Measurements from ENCODE around the gene HOXA2.

HOXA2 gene

DNA sequence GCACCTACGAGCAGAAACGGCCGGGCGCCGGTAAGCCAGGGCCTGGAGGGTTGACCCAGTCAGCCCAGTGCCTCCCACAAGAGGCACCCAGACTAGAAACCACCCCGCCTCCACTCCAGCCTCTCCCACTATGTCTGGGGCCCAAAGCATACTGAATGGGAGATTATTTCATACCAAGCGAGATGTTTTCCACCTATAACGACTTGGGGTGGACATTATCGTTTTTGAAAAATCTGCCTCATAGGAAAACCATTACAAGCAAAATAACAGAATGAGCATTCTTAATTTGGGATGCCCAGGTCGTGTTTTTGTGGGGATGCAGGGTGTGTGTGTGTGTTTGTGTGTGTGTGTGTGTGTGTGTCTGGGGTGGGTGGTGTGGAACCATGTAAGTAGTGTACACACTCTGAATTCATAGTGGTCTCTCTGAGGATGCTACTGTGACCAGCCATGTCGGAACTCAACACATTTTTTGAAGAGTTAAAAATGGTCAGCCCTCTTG is 43.5 kb upstream of the HOXA2 start:
- Histone ChIP-seq H3K9me3 (ENCODE audit: control insufficient read depth, low read length) (no peaks in the 10 kb centered on the region), H3K4me1 (ENCODE audit: control insufficient read depth, insufficient read depth, low read length) (peaks cover 39% of the 10 kb centered on the region), H3K9ac (ENCODE audit: low read length) (peak overlapping the region; percentile 88), H3K36me3 (ENCODE audit: control insufficient read depth, insufficient read depth, low read length, severe bottlenecking) (peaks cover 25% of the 10 kb centered on the region), H3K4me3 (ENCODE audit: low read length) (peak overlapping the region; percentile 94), H3K27me3 (replicated peaks; ENCODE audit: control insufficient read depth, insufficient read depth, low read length) (no peaks in the 10 kb centered on the region)
- DNase-seq (ENCODE audit: low read depth) = no peak

DNA sequence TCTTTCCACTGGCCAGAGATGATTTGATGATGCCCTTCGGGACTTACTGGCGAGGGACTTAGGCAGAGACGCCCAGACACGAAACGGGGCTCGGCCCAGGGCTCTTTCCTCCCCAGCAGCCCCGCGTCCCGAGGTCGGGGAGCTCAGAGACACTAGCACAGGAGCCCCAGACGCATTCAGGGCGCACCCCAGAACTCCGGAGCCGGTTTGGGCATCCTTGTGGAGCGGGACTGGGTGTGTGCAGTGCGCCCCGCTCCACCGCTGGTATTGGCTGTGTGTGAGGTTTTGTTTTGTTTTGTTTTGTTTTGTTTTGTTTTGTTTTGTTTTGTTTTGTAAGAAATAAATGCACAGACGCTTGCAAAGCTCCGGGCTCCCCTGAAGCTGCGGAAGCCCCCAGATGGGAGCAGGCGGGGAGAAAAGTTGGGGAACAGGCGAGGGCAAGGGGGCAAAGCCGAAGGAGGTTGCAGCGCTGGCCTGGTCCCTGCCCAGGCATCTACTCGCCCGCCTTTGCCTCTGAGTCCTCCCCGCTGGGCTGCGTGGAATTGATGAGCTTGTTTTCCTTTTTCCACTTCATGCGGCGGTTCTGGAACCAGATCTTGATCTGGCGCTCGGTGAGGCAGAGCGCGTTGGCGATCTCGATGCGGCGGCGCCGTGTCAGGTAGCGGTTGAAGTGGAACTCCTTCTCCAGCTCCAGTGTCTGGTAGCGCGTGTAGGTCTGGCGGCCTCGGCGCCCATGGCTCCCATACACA is 42.9 kb upstream of the HOXA2 start:
- no peak for DNase-seq (ENCODE audit: low read depth)
- peak overlapping the region; percentile 88 for H3K9ac ChIP-seq (ENCODE audit: low read length)
- H3K36me3 ChIP-seq (ENCODE audit: control insufficient read depth, insufficient read depth, low read length, severe bottlenecking) = peaks cover 25% of the 10 kb centered on the region
- peak overlapping the region; percentile 94 for H3K4me3 ChIP-seq (ENCODE audit: low read length)
- H3K4me1 ChIP-seq (ENCODE audit: control insufficient read depth, insufficient read depth, low read length) = peaks cover 44% of the 10 kb centered on the region
- no peaks in the 10 kb centered on the region for H3K27me3 ChIP-seq (replicated peaks; ENCODE audit: control insufficient read depth, insufficient read depth, low read length)
- no peaks in the 10 kb centered on the region for H3K9me3 ChIP-seq (ENCODE audit: control insufficient read depth, low read length)

DNA sequence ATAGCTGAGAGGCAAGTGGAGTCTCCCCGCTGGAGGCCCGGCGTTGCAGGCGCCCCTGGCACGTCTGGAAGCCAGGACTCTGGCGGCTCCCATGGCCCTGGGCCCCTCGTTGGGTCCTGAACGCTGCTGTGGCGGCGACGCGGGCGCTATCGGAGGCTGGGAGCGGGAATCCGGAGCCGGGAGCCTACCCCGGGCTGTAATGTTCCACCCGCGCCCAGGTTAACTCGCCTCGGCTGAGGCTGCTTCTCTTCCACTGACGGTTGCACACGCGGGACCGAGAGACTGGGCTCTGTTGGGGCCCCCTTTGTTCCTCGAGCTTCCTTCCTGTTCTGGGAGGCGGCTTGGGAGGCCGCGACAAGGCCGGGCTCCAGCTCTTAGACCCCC is 42.3 kb upstream of the HOXA2 start:
- DNase-seq (ENCODE audit: low read depth) = no peak
- Histone ChIP-seq H3K36me3 (ENCODE audit: control insufficient read depth, insufficient read depth, low read length, severe bottlenecking) (peaks cover 25% of the 10 kb centered on the region), H3K27me3 (replicated peaks; ENCODE audit: control insufficient read depth, insufficient read depth, low read length) (no peaks in the 10 kb centered on the region)

GRCh38 chr7:27143950-27144780 is 41.7 kb upstream of the HOXA2 start:
- Histone ChIP-seq H3K9ac (ENCODE audit: low read length) (peak overlapping the region; percentile 88), H3K27me3 (replicated peaks; ENCODE audit: control insufficient read depth, insufficient read depth, low read length) (no peaks in the 10 kb centered on the region), H3K4me1 (ENCODE audit: control insufficient read depth, insufficient read depth, low read length) (peaks cover 50% of the 10 kb centered on the region), H3K4me3 (ENCODE audit: low read length) (peak overlapping the region; percentile 94), H3K36me3 (ENCODE audit: control insufficient read depth, insufficient read depth, low read length, severe bottlenecking) (peaks cover 25% of the 10 kb centered on the region), H3K9me3 (ENCODE audit: control insufficient read depth, low read length) (no peaks in the 10 kb centered on the region)
- DNase-seq (ENCODE audit: low read depth) = no peak

More for the DNA sequence above, 42.3 kb upstream of the HOXA2 start:
- Histone ChIP-seq H3K4me3 (ENCODE audit: low read length) (peak overlapping the region; percentile 94), H3K9ac (ENCODE audit: low read length) (peak overlapping the region; percentile 88), H3K9me3 (ENCODE audit: control insufficient read depth, low read length) (no peaks in the 10 kb centered on the region), H3K4me1 (ENCODE audit: control insufficient read depth, insufficient read depth, low read length) (peaks cover 50% of the 10 kb centered on the region)

- H3K27me3 ChIP-seq (replicated peaks; ENCODE audit: control insufficient read depth, insufficient read depth, low read length) = no peaks in the 10 kb centered on the region
- no peaks in the 10 kb centered on the region for H3K9me3 ChIP-seq (ENCODE audit: control insufficient read depth, low read length)
- H3K4me3 ChIP-seq (ENCODE audit: low read length) = peak within 1 kb of the TSS; percentile 94
- no peak for DNase-seq (ENCODE audit: low read depth)
- H3K36me3 ChIP-seq (ENCODE audit: control insufficient read depth, insufficient read depth, low read length, severe bottlenecking) = peaks cover 25% of the 10 kb centered on the region
- peaks cover 55% of the 10 kb centered on the region for H3K4me1 ChIP-seq (ENCODE audit: control insufficient read depth, insufficient read depth, low read length)
- H3K9ac ChIP-seq (ENCODE audit: low read length) = peak within 1 kb of the TSS; percentile 88
Observed at GRCh38 chr7:27143023-27143949, 40.8 kb upstream of the HOXA2 start, which contains the start of gene HOXA5. Gene HOXA5, minus strand, starts transcription at chr7:27143681. Its CDS starts 74 bp downstream, at chr7:27143607.

DNA sequence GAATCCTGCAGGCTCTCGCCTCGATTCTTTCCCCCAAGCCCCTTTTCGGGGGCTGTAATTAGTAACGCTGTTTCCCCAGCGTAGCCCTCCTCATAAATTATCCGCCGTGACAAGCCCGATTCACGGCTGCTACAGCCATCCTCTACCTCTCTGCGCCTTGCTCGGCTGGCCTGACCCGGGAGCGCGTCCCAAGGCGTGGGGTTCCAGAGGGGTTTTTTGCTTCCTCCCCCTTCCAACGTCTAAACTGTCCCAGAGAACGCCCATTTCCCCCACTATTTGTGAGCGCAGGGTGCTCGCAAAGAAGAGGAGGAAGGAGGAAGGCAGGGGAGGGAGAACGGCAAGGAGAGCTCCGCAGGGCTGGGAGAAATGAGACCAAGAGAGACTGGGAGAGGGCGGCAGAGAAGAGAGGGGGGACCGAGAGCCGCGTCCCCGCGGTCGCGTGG is 40.1 kb upstream of the HOXA2 start:
- H3K27me3 ChIP-seq (replicated peaks; ENCODE audit: control insufficient read depth, insufficient read depth, low read length) = no peaks in the 10 kb centered on the region
- H3K4me1 ChIP-seq (ENCODE audit: control insufficient read depth, insufficient read depth, low read length) = peaks cover 57% of the 10 kb centered on the region
- H3K4me3 ChIP-seq (ENCODE audit: low read length) = peak overlapping the region; percentile 82
- DNase-seq (ENCODE audit: low read depth) = no peak
- peaks cover 25% of the 10 kb centered on the region for H3K36me3 ChIP-seq (ENCODE audit: control insufficient read depth, insufficient read depth, low read length, severe bottlenecking)
- no peaks in the 10 kb centered on the region for H3K9me3 ChIP-seq (ENCODE audit: control insufficient read depth, low read length)
- H3K9ac ChIP-seq (ENCODE audit: low read length) = peak overlapping the region; percentile 88

DNA sequence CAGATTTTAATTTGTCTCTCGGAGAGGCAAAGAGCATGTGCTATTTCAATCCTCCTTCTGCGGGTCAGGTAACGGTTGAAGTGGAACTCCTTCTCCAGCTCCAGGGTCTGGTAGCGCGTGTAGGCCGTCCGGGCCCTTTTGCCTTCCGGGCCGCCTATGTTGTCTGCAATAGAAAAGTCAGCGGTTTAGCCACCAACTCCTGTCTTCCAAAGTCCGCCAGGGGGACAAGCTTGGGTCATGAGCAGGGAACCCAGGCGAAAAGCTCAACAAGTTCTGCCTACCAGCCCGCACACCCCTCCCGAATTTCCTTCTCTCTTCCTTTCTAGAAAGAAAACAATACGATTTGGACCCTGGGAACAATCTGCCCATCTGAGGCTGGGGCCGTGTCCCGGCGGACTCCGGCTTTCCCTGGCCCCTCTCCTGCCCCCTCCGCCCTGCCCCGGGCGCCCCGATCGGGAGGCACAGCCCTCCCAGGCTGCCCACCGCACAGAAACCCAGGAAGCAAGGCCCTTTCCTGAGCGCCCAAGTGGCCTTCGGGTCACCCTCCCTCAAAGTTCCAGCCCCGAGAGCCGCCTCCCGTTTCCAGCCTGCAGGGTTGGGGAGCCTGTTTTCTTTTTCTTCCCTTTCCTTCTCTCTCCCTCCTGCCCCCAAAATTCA is 39.6 kb upstream of the HOXA2 start:
- DNase-seq (ENCODE audit: low read depth) = no peak
- Histone ChIP-seq H3K4me1 (ENCODE audit: control insufficient read depth, insufficient read depth, low read length) (peaks cover 57% of the 10 kb centered on the region), H3K9ac (ENCODE audit: low read length) (peak overlapping the region; percentile 88), H3K4me3 (ENCODE audit: low read length) (peak overlapping the region; percentile 82), H3K36me3 (ENCODE audit: control insufficient read depth, insufficient read depth, low read length, severe bottlenecking) (peaks cover 25% of the 10 kb centered on the region), H3K27me3 (replicated peaks; ENCODE audit: control insufficient read depth, insufficient read depth, low read length) (no peaks in the 10 kb centered on the region), H3K9me3 (ENCODE audit: control insufficient read depth, low read length) (no peaks in the 10 kb centered on the region)

- Histone ChIP-seq H3K4me3 (ENCODE audit: low read length) (peak overlapping the region; percentile 82), H3K27me3 (replicated peaks; ENCODE audit: control insufficient read depth, insufficient read depth, low read length) (no peaks in the 10 kb centered on the region), H3K4me1 (ENCODE audit: control insufficient read depth, insufficient read depth, low read length) (peaks cover 57% of the 10 kb centered on the region), H3K9ac (ENCODE audit: low read length) (peak overlapping the region; percentile 88), H3K9me3 (ENCODE audit: control insufficient read depth, low read length) (no peaks in the 10 kb centered on the region), H3K36me3 (ENCODE audit: control insufficient read depth, insufficient read depth, low read length, severe bottlenecking) (peaks cover 25% of the 10 kb centered on the region)
- no peak for DNase-seq (ENCODE audit: low read depth)
Observed at GRCh38 chr7:27141137-27141922, 38.8 kb upstream of the HOXA2 start.

GRCh38 chr7:27140126-27140857 is 37.8 kb upstream of the HOXA2 start:
- H3K9me3 ChIP-seq (ENCODE audit: control insufficient read depth, low read length) = no peaks in the 10 kb centered on the region
- H3K4me3 ChIP-seq (ENCODE audit: low read length) = peak overlapping the region; percentile 82
- DNase-seq (ENCODE audit: low read depth) = no peak
- peaks cover 22% of the 10 kb centered on the region for H3K36me3 ChIP-seq (ENCODE audit: control insufficient read depth, insufficient read depth, low read length, severe bottlenecking)
- H3K27me3 ChIP-seq (replicated peaks; ENCODE audit: control insufficient read depth, insufficient read depth, low read length) = no peaks in the 10 kb centered on the region
- H3K9ac ChIP-seq (ENCODE audit: low read length) = peak overlapping the region; percentile 88
- H3K4me1 ChIP-seq (ENCODE audit: control insufficient read depth, insufficient read depth, low read length) = peaks cover 61% of the 10 kb centered on the region

All from adipocyte (in vitro differentiated cells).